Uterus (tissue), 4 donors: ENCODE results near the gene MORC3. TPM values are rescaled to one million over a fixed set of nuclear protein-coding genes. Genes with fewer than 3 reads are reported as not detected.
"Not testable (repeated sequence)": the region's sequence is repeated elsewhere in the genome, so short reads cannot be mapped to it uniquely, and the experiment has no call there.

Source experiments
- DNase-seq, 2 donors: peaks; one replicate each; pipeline ENCODE4 v3.0.0-alpha.2; 2019 to 2020
- H3K27ac ChIP-seq, 2 donors: fragments of 200-600 bp; sonication (generic); 1 replicate in 1 of 2; 2 replicates in 1 of 2; pipeline ENCODE4 v1.5.1; 2016 to 2018
- H3K27me3 ChIP-seq, 2 donors: fragments of 200-600 bp; sonication (generic); one replicate each; pipeline ENCODE4 v1.5.1; 2018 to 2019; ENCODE audit warnings: control low read depth in 1 of 2
- H3K36me3 ChIP-seq, 2 donors: fragments of 200-600 bp; sonication (generic); one replicate each; pipeline ENCODE4 v1.5.1; 2019; ENCODE audit warnings: control low read depth in 1 of 2
- H3K4me1 ChIP-seq, 2 donors: fragments of 200-600 bp; sonication (generic); one replicate each; pipeline ENCODE4 v1.5.1; 2018 to 2019; ENCODE audit warnings: control low read depth in 1 of 2
- H3K4me3 ChIP-seq, 2 donors: fragments of 200-600 bp; sonication (generic); 1 replicate in 1 of 2; 2 replicates in 1 of 2; pipeline ENCODE4 v1.5.1; 2018 to 2019; ENCODE audit warnings: mild to moderate bottlenecking in 1 of 2
- H3K9me3 ChIP-seq, 2 donors: fragments of 200-600 bp; sonication (generic); one replicate each; pipeline ENCODE4 v1.5.1; 2019; ENCODE audit warnings: control low read depth in 1 of 2
- CTCF ChIP-seq, 4 experiments: fragments of 200-600 bp in 2 of 4; fragments of 450-650 bp in 2 of 4; sonication (generic) in 2 of 4; IDR thresholded peaks; one replicate each; pipeline ENCODE4 v1.5.1; 2016 to 2019; ENCODE audit warnings: antibody characterized with exemption in 4 of 4, mild to moderate bottlenecking in 2 of 4, moderate library complexity in 1 of 4
- POLR2A ChIP-seq, 2 donors: fragments of 450-650 bp; IDR thresholded peaks; one replicate each; pipeline ENCODE4 v1.6.1; 2016; ENCODE audit warnings: antibody characterized with exemption in 2 of 2, mild to moderate bottlenecking in 1 of 2, moderate library complexity in 1 of 2
- intact Hi-C: fragments of 100-400 bp; cut with DNase I; formaldehyde crosslinking; loops from one replicate; pipeline ENCODE4 v1.15.1; 2023; ENCODE audit warnings: low total_unique reads
- total RNA-seq, 4 donors: library from RNA; depleted of rRNA in 3 of 4; stranded (reverse); fragments of >200 nt in 3 of 4; gene quantifications; one replicate each; pipeline versions ENCODE4 v1.1.0 to v1.2.4, GENCODE V29; 2014 to 2023
- donor health status: DM: yes; HTN: yes; CAD: no.

MORC3 gene
- 10 to 100 TPM; 23.3 to 95.1 (median 59.4) TPM for total RNA-seq

GRCh38 chr21:36319767-36320420 lies at the start of gene MORC3:
Gene MORC3, plus strand, starts transcription at chr21:36320197. Its CDS starts 68 bp downstream, at chr21:36320265.
- no peaks in the 10 kb centered on the region for H3K9me3 ChIP-seq
- H3K27me3 ChIP-seq = no peaks in the 10 kb centered on the region
- peak within 1 kb of the TSS; percentile 46 to 95 for H3K4me3 ChIP-seq
- peak within 1 kb of the TSS; percentile 91 to 98 for H3K27ac ChIP-seq
- peaks cover 0 to 13% of the 10 kb centered on the region in 2 donors for H3K4me1 ChIP-seq
- peak; percentile 94 to 96 for TF ChIP-seq POLR2A (IDR thresholded peaks at IDR 0.05)
- peak in 1 of 4 experiments; percentile 5 for TF ChIP-seq CTCF (IDR thresholded peaks at IDR 0.05)
- intact Hi-C loops = no loop called here
- DNase-seq = peak; percentile 97 to 99
- H3K36me3 ChIP-seq = no peaks in the 10 kb centered on the region

- H3K36me3 ChIP-seq, H3K9me3 ChIP-seq, DNase-seq, intact Hi-C loops, H3K4me3 ChIP-seq, H3K27me3 ChIP-seq, H3K27ac ChIP-seq, H3K4me1 ChIP-seq: not testable (repeated sequence)
These were observed 49.0 kb upstream of the MORC3 start for GRCh38 chr21:36270786-36271695.

- no peaks in the 10 kb centered on the region for H3K36me3 ChIP-seq
- TF ChIP-seq CTCF (IDR thresholded peaks at IDR 0.05) = no peak
- no peak for TF ChIP-seq POLR2A (IDR thresholded peaks at IDR 0.05)
- intact Hi-C loops = no loop called here
These were observed 45.9 kb upstream of the MORC3 start for GRCh38 chr21:36274128-36274527.

GRCh38 chr21:36282568-36283230 lies 37.3 kb upstream of the MORC3 start:
- no peak overlapping the region for H3K4me3 ChIP-seq
- TF ChIP-seq CTCF (IDR thresholded peaks at IDR 0.05) (no peak), POLR2A (IDR thresholded peaks at IDR 0.05) (no peak)
- H3K9me3 ChIP-seq = no peaks in the 10 kb centered on the region
- H3K4me1 ChIP-seq = no peaks in the 10 kb centered on the region
- no peaks in the 10 kb centered on the region for H3K27me3 ChIP-seq
- intact Hi-C loops = no loop called here
- H3K27ac ChIP-seq = no peak overlapping the region
- DNase-seq = no peak
- H3K36me3 ChIP-seq = no peaks in the 10 kb centered on the region

More at GRCh38 chr21:36274128-36274527, 45.9 kb upstream of the MORC3 start:
- H3K4me3 ChIP-seq = no peak overlapping the region
- H3K9me3 ChIP-seq = no peaks in the 10 kb centered on the region
- no peaks in the 10 kb centered on the region for H3K4me1 ChIP-seq
- no peak for DNase-seq
- H3K27me3 ChIP-seq = no peaks in the 10 kb centered on the region
- H3K27ac ChIP-seq = no peak overlapping the region

- H3K9me3 ChIP-seq, intact Hi-C loops, H3K4me3 ChIP-seq, DNase-seq, H3K36me3 ChIP-seq, H3K4me1 ChIP-seq, H3K27me3 ChIP-seq, H3K27ac ChIP-seq: not testable (repeated sequence)
These were observed 36.8 kb upstream of the MORC3 start for GRCh38 chr21:36283231-36283622.
